GM04503 (cell line): Measurements from ENCODE around the gene SIPA1L3.

Experiments used
- DNase-seq: peaks from one replicate; pipeline ENCODE4 v3.0.0-alpha.2; 2012; ENCODE audit warnings: low read depth

Gene SIPA1L3

GRCh38 chr19:38152461-38153379, 245.7 kb downstream of the SIPA1L3 start:
- no peak for DNase-seq

- DNase-seq: no peak
Measured at GRCh38 chr19:38155453-38155852, 248.4 kb downstream of the SIPA1L3 start.

GRCh38 chr19:38158730-38159129, 251.7 kb downstream of the SIPA1L3 start:
- DNase-seq: no peak

- DNase-seq: no peak
Measured at GRCh38 chr19:38162094-38162493, 255.1 kb downstream of the SIPA1L3 start.

GRCh38 chr19:38162632-38163031, 255.6 kb downstream of the SIPA1L3 start:
- DNase-seq: no peak

GRCh38 chr19:38163419-38164290, 256.6 kb downstream of the SIPA1L3 start:
- no peak for DNase-seq

GRCh38 chr19:38164526-38164925, 257.5 kb downstream of the SIPA1L3 start:
- DNase-seq: no peak

GRCh38 chr19:38165335-38165734, 258.3 kb downstream of the SIPA1L3 start:
- DNase-seq: no peak

- DNase-seq: no peak
Measured at GRCh38 chr19:38168637-38169036, 261.6 kb downstream of the SIPA1L3 start.

- no peak for DNase-seq
Measured at GRCh38 chr19:38170334-38170733, 263.3 kb downstream of the SIPA1L3 start.

- no peak for DNase-seq
Measured at GRCh38 chr19:38172001-38172400, 265.0 kb downstream of the SIPA1L3 start.

- DNase-seq: peak; percentile 79
Measured at GRCh38 chr19:38173291-38174041, 266.5 kb downstream of the SIPA1L3 start.

- no peak for DNase-seq
Measured at GRCh38 chr19:38175422-38175821, 268.4 kb downstream of the SIPA1L3 start.

GRCh38 chr19:38180071-38180470, 273.1 kb downstream of the SIPA1L3 start:
- no peak for DNase-seq

- DNase-seq: no peak
Measured at GRCh38 chr19:38182536-38183210, 275.7 kb downstream of the SIPA1L3 start.

- no peak for DNase-seq
Measured at GRCh38 chr19:38183251-38183897, 276.4 kb downstream of the SIPA1L3 start.

GRCh38 chr19:38184815-38185214, 277.8 kb downstream of the SIPA1L3 start:
- no peak for DNase-seq

GRCh38 chr19:38185562-38185961, 278.6 kb downstream of the SIPA1L3 start:
- DNase-seq: no peak

GRCh38 chr19:38190061-38190460, 283.1 kb downstream of the SIPA1L3 start:
- DNase-seq: no peak

GRCh38 chr19:38190793-38191192, 283.8 kb downstream of the SIPA1L3 start:
- no peak for DNase-seq

- DNase-seq: no peak
Measured at GRCh38 chr19:38191747-38192146, 284.7 kb downstream of the SIPA1L3 start.
